Stomach (tissue), 9 donors: Measurements from ENCODE around the gene GPATCH2. TPM values are rescaled to one million over a fixed set of nuclear protein-coding genes. Genes with fewer than 3 reads are reported as not detected.
"Not testable (repeated sequence)": the region's sequence is repeated elsewhere in the genome, so short reads cannot be mapped to it uniquely, and the experiment has no call there.

ENCODE experiments used
- DNase-seq, 2 donors: peaks; one replicate each; pipeline versions ENCODE4 v3.0.0 to v3.0.0-alpha.2; 2013 to 2019
- H3K27ac ChIP-seq, 5 donors: fragments of 200-600 bp in 4 of 5; sonication (generic) in 4 of 5; one replicate each; pipeline ENCODE4 v1.5.1; 2013 to 2019; ENCODE audit warnings: mild to moderate bottlenecking in 1 of 5, moderate library complexity in 1 of 5
- H3K27me3 ChIP-seq, 3 donors: fragments of 200-600 bp; sonication (generic); one replicate each; pipeline ENCODE4 v1.5.1; 2017 to 2019; ENCODE audit warnings: mixed run types in 1 of 3
- H3K36me3 ChIP-seq, 4 donors: fragments of 200-600 bp; sonication (generic); 1 replicate in 3 of 4; 2 replicates in 1 of 4; pipeline ENCODE4 v1.5.1; 2016 to 2019
- H3K4me1 ChIP-seq, 4 donors: fragments of 200-600 bp; sonication (generic); one replicate each; pipeline ENCODE4 v1.5.1; 2016 to 2019
- H3K4me3 ChIP-seq, 4 donors: fragments of 200-600 bp; sonication (generic) in 3 of 4; one replicate each; pipeline ENCODE4 v1.5.1; 2016 to 2019; ENCODE audit warnings: mild to moderate bottlenecking in 1 of 4
- H3K9me3 ChIP-seq, 4 donors: fragments of 200-600 bp; sonication (generic); one replicate each; pipeline ENCODE4 v1.5.1; 2016 to 2019
- EP300 ChIP-seq: sonication (generic); formaldehyde crosslinking; IDR thresholded peaks from one replicate; pipeline ENCODE4 v1.6.1; 2017; ENCODE audit warnings: antibody characterized with exemption
- POLR2A ChIP-seq, 4 donors: fragments of 450-650 bp; IDR thresholded peaks; one replicate each; pipeline ENCODE4 v1.6.1; 2016; ENCODE audit warnings: antibody characterized with exemption in 4 of 4, control low read depth in 2 of 4, mild to moderate bottlenecking in 1 of 4, moderate library complexity in 1 of 4
- POLR2AphosphoS5 ChIP-seq, 3 donors: sonication (generic); formaldehyde crosslinking; IDR thresholded peaks; one replicate each; pipeline ENCODE4 v1.6.1; 2016; ENCODE audit warnings: antibody characterized with exemption in 3 of 3
- WGBS, 5 donors: extraction: QIAGEN DNeasy Blood & Tissue Kit in 3 of 5; methylation state at CpG; one replicate each; pipeline versions ENCODE4 v1.1.5 to v1.1.7; 2013 to 2018; 5-methylcytosine and 5-hydroxymethylcytosine counted together
- intact Hi-C: fragments of 100-400 bp; cut with DNase I; formaldehyde crosslinking; loops from one replicate; pipeline ENCODE4 v1.15.1; 2023; ENCODE audit warnings: low total_unique reads
- polyA plus RNA-seq, 3 donors: library from polyadenylated mRNA; stranded (reverse); fragments of 200-250 nt; gene quantifications; one replicate each; pipeline ENCODE4 v1.2.3, GENCODE V29; 2013
- total RNA-seq, 5 donors: library from RNA; depleted of rRNA; stranded (reverse); fragments of >200 nt; gene quantifications; one replicate each; pipeline versions ENCODE4 v1.1.0 to v1.2.3, GENCODE V29; 2014 to 2016
- TF ChIP-seq, protein P1 (sequence below), 7 experiments: fragments of 450-650 bp in 4 of 7; fragments of 200-600 bp in 3 of 7; sonication (generic) in 3 of 7; IDR thresholded peaks; one replicate each; pipeline ENCODE4 v1.5.1; 2016 to 2019; ENCODE audit warnings: antibody characterized with exemption in 7 of 7, control low read depth in 2 of 7, mild to moderate bottlenecking in 1 of 7
- donor health status: healthy with polysubstance abuse.
- donor health status: Bipolar disorder and iron deficiency.
- donor health status: healthy.

Gene GPATCH2
- total and polyA plus RNA-seq, 8 donors, result 2.4 to 42.8 (median 13.4) TPM

DNA sequence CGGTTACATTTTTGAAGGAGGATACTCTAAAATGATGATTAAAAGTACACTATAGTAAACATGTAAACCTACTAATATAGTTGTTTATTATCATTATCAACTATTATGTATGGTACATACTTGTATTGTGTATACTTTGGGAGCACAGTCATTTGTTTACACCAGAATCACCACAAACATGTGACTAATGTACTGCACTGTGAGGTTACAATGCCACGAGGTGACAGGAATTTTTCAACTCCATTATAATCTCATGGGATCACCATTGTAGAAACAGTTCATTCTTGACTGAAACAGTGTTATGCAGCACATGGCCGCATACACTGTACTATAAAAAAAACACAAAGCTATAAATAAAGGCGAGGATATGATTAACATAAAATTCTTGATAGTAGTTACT lies 44.3 kb downstream of the GPATCH2 start:
- TF ChIP-seq POLR2AphosphoS5 (IDR thresholded peaks at IDR 0.05) (no peak), POLR2A (IDR thresholded peaks at IDR 0.05) (no peak), EP300 (no peak)
- Histone ChIP-seq H3K9me3 (no peaks in the 10 kb centered on the region), H3K4me1 (no peaks in the 10 kb centered on the region)

DNA sequence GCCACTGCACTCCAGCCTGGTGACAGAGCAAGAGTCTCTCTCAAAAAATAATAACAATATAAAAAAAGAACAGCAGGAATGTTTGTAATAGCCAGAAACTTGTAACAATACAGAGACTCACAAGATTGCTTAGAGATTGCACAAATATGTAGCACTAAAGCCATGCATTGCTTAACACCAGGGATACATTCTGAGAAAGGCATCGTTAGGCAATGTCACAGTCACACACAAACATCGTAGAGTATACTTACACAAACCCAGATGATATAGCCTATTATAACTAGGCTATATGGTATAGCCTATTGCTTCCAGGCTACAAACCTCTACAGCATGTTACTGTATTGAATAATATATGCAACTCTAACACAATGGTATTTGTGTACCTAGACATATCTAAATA lies 45.3 kb downstream of the GPATCH2 start:
- H3K27me3 ChIP-seq, result no peaks in the 10 kb centered on the region
- H3K4me3 ChIP-seq, result no peak overlapping the region
- DNase-seq, result no peak
- no peaks in the 10 kb centered on the region for H3K4me1 ChIP-seq
- H3K27ac ChIP-seq, result no peak overlapping the region
- H3K9me3 ChIP-seq, result no peaks in the 10 kb centered on the region
- H3K36me3 ChIP-seq, result peaks cover 0 to 25% (median 8%) of the 10 kb centered on the region in 4 donors
- TF ChIP-seq EP300 (no peak), POLR2A (IDR thresholded peaks at IDR 0.05) (no peak), POLR2AphosphoS5 (IDR thresholded peaks at IDR 0.05) (no peak)
- TF ChIP-seq, protein P1, sequence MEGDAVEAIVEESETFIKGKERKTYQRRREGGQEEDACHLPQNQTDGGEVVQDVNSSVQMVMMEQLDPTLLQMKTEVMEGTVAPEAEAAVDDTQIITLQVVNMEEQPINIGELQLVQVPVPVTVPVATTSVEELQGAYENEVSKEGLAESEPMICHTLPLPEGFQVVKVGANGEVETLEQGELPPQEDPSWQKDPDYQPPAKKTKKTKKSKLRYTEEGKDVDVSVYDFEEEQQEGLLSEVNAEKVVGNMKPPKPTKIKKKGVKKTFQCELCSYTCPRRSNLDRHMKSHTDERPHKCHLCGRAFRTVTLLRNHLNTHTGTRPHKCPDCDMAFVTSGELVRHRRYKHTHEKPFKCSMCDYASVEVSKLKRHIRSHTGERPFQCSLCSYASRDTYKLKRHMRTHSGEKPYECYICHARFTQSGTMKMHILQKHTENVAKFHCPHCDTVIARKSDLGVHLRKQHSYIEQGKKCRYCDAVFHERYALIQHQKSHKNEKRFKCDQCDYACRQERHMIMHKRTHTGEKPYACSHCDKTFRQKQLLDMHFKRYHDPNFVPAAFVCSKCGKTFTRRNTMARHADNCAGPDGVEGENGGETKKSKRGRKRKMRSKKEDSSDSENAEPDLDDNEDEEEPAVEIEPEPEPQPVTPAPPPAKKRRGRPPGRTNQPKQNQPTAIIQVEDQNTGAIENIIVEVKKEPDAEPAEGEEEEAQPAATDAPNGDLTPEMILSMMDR (IDR thresholded peaks at IDR 0.05), result no peak
- intact Hi-C loops, result no loop called here
- WGBS, 5 donors, result 83 to 98% (median 96%) methylated on average over 2 of the region's 2 CpGs

More for the DNA sequence above, 44.3 kb downstream of the GPATCH2 start:
- Histone ChIP-seq H3K36me3 (peaks cover 0 to 19% (median 8%) of the 10 kb centered on the region in 4 donors), H3K4me3 (no peak overlapping the region), H3K27me3 (no peaks in the 10 kb centered on the region), H3K27ac (no peak overlapping the region)
- WGBS, 5 donors, result 51 to 70% (median 64%) methylated on average over 4 of the region's 4 CpGs
- no peak for DNase-seq
- intact Hi-C loops, result no loop called here

DNA sequence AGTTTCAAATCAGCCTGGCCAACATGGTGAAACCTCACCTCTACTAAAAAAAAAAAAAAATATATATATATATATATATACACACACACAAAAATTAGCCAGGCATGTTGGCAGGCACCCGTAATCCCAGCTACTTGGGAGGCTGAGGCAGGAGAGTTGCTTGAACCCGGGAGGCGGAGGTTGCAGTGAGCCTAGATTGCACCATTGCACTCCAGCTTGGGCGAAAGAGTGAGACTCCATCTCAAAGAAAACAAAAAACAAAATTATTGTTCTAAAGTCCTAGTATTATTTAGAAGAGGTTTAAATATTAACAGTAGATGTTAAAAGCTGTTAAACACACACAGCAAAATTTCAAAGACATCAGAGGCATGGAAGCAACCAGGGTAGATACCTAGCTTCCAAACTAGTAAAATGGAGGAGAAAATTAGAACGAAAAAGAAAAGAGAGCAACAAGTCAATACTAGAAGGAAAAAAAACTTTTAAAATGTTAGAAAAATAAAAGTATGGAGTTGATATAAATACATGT lies 46.5 kb downstream of the GPATCH2 start:
- H3K27ac ChIP-seq, DNase-seq, H3K4me1 ChIP-seq, H3K4me3 ChIP-seq, H3K27me3 ChIP-seq, H3K9me3 ChIP-seq, intact Hi-C loops: not testable (repeated sequence)
- peaks cover 0 to 25% (median 8%) of the 10 kb centered on the region in 4 donors for H3K36me3 ChIP-seq
- WGBS, 5 donors, result 93 to 99% (median 97%) methylated on average over 5 of the region's 5 CpGs

DNA sequence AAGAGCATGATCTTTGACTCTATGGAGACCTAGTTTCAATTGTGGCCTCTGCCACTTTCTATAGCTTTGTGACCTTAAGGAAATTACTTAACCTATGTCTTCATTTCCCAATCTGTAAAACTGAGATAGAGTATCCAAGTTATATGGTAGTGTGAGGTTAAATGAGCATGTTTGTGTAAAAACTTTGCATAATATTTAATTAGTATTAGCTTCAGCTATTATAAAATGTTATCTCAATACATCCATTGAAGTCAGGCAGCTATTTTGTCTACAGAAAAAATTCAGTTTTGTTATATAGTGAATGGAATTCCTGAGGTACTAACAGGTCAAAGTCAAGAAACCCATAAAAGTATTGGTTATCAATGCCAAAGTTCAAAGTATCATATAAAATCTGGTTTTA lies 53.6 kb downstream of the GPATCH2 start:
- peaks cover 0 to 10% (median 4%) of the 10 kb centered on the region in 4 donors for H3K4me1 ChIP-seq
- H3K9me3 ChIP-seq, result no peaks in the 10 kb centered on the region
- intact Hi-C loops, result no loop called here
- H3K27me3 ChIP-seq, result no peaks in the 10 kb centered on the region
- DNase-seq, result no peak
- H3K4me3 ChIP-seq, result no peak overlapping the region
- H3K36me3 ChIP-seq, result peaks cover 0 to 9% (median 0%) of the 10 kb centered on the region in 4 donors
- TF ChIP-seq, protein P1 (IDR thresholded peaks at IDR 0.05), result no peak
- no peak for TF ChIP-seq POLR2A (IDR thresholded peaks at IDR 0.05)
- TF ChIP-seq EP300, result no peak
- TF ChIP-seq POLR2AphosphoS5 (IDR thresholded peaks at IDR 0.05), result no peak
- H3K27ac ChIP-seq, result no peak overlapping the region

DNA sequence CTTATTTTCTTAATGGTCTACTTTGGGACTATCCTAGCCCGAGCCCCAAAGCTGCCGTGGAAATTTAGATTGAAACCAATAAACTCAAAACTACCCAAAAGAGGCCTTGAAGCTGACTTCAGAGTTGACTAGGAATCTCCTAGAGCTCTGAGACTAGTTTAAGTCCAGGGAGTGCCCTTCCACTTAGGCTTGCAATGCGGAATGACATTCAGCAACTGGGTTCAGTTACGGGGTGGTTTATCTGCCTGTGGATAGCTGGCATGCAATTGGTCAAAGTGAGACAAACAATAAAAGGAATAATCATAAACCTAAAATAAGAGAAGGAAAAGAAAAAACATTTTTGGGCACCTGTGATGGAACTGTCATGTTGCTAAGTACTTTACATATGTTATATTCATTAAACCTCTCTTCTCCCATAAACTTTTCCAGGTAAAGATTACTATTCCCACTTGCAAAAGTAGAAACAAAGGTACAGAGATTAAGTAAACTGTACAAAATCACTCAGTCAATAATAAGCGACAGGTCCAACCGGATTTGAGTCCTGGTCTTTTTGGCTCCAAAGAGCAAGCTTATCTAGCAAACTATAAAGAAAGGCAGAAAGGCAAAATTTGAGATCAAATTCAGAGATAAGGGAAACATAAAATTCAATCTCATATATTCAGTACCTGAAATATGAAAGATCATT lies 56.5 kb downstream of the GPATCH2 start:
- H3K27me3 ChIP-seq, result no peaks in the 10 kb centered on the region
- DNase-seq, result peak; percentile 31 to 56
- no peaks in the 10 kb centered on the region for H3K36me3 ChIP-seq
- H3K27ac ChIP-seq, result peak overlapping the region in 3 of 5 donors; percentile 57 to 65 (median 62)
- peaks cover 0 to 10% (median 4%) of the 10 kb centered on the region in 4 donors for H3K4me1 ChIP-seq
- H3K4me3 ChIP-seq, result no peak overlapping the region
- intact Hi-C loops, result no loop called here
- H3K9me3 ChIP-seq, result no peaks in the 10 kb centered on the region
- WGBS, 5 donors, result 42 to 68% (median 53%) methylated on average over 6 of the region's 6 CpGs
- TF ChIP-seq EP300 (no peak), POLR2A (IDR thresholded peaks at IDR 0.05) (no peak), POLR2AphosphoS5 (IDR thresholded peaks at IDR 0.05) (no peak)
- TF ChIP-seq, protein P1 (IDR thresholded peaks at IDR 0.05), result no peak
